Fibroblast of pulmonary artery (primary cell): ENCODE measurements around the gene KCNQ1.

Experiments
- DNase-seq: peaks from one replicate; pipeline ENCODE4 v3.0.0-alpha.2; 2010; ENCODE audit warnings: low read depth
- H3K4me3 ChIP-seq: replicated peaks from 2 replicates; pipeline ENCODE4 v1.5.1; 2011; ENCODE audit warnings: low read depth, mild to moderate bottlenecking, control low read depth, low read length, moderate library complexity
- CTCF ChIP-seq: IDR thresholded peaks from 2 replicates; pipeline ENCODE4 v1.5.1; 2011; ENCODE audit warnings: mild to moderate bottlenecking, control low read depth, low read length, inconsistent platforms; ENCODE audit errors: missing control alignments

KCNQ1 gene

GRCh38 chr11:2848497-2848896, 403.7 kb downstream of the KCNQ1 start:
- no peak overlapping the region for H3K4me3 ChIP-seq
- DNase-seq: no peak
- TF ChIP-seq CTCF: no peak

GRCh38 chr11:2849994-2850770, 405.4 kb downstream of the KCNQ1 start:
- no peak for TF ChIP-seq CTCF
- H3K4me3 ChIP-seq: no peak overlapping the region
- no peak for DNase-seq

- no peak overlapping the region for H3K4me3 ChIP-seq
- DNase-seq: no peak
- no peak for TF ChIP-seq CTCF
Measured at GRCh38 chr11:2853401-2853800, 408.6 kb downstream of the KCNQ1 start.

- no peak for TF ChIP-seq CTCF
Measured at GRCh38 chr11:2853997-2854560, 409.3 kb downstream of the KCNQ1 start.

GRCh38 chr11:2855162-2855561, 410.4 kb downstream of the KCNQ1 start:
- TF ChIP-seq CTCF: no peak
- no peak for DNase-seq
- no peak overlapping the region for H3K4me3 ChIP-seq

More at GRCh38 chr11:2853997-2854560, 409.3 kb downstream of the KCNQ1 start:
- DNase-seq: no peak
- no peak overlapping the region for H3K4me3 ChIP-seq

- TF ChIP-seq CTCF: no peak
- no peak for DNase-seq
- no peak overlapping the region for H3K4me3 ChIP-seq
Measured at GRCh38 chr11:2857276-2857675, 412.5 kb downstream of the KCNQ1 start.

GRCh38 chr11:2857918-2858317, 413.1 kb downstream of the KCNQ1 start:
- no peak overlapping the region for H3K4me3 ChIP-seq
- DNase-seq: no peak
- no peak for TF ChIP-seq CTCF
